ENCODE measurements around the gene TMCO6. TPM values are rescaled to one million over a fixed set of nuclear protein-coding genes. Genes with fewer than 3 reads are reported as not detected.
"Not testable (repeated sequence)": the region's sequence is repeated elsewhere in the genome, so short reads cannot be mapped to it uniquely, and the experiment has no call there.

TMCO6 gene
- polyA plus RNA-seq, 1 experiment, result 7.5 TPM

- POLR2A ChIA-PET, result no interaction called here
- CTCF ChIA-PET, result interaction anchor here (0.7 to 1.3 kb wide), 5 partner anchors 67 to 280 kb away, joined by 3 to 7 read pairs (median 3); no protein-coding TSS in a partner anchor
Observed at GRCh38 chr5:140641716-140642115, 2.5 kb downstream of the TMCO6 start.

GRCh38 chr5:140642718-140643117, 3.5 kb downstream of the TMCO6 start:
- Histone ChIP-seq H3K36me3 (ENCODE audit: control insufficient read depth, insufficient read depth, low read length) (peaks cover 14% of the 10 kb centered on the region), H3K27me3 (ENCODE audit: control insufficient read depth, insufficient read depth, low read length) (no peaks in the 10 kb centered on the region), H3K4me3 (ENCODE audit: low read depth, low read length) (no peak overlapping the region)
- ChIA-PET CTCF (interaction anchor here (1.2 to 1.3 kb wide), 2 partner anchors 93 to 270 kb away, joined by 3 to 7 read pairs; no protein-coding TSS in a partner anchor), POLR2A (no interaction called here)
- no peak for DNase-seq (ENCODE audit: low read depth)
- TF ChIP-seq CTCF (IDR thresholded peaks at IDR 0.05; ENCODE audit: insufficient read depth, low read depth, low read length), result no peak

More at GRCh38 chr5:140641716-140642115, 2.5 kb downstream of the TMCO6 start:
- DNase-seq (ENCODE audit: low read depth), result no peak
- no peak for TF ChIP-seq CTCF (IDR thresholded peaks at IDR 0.05; ENCODE audit: insufficient read depth, low read depth, low read length)
- no peaks in the 10 kb centered on the region for H3K27me3 ChIP-seq (ENCODE audit: control insufficient read depth, insufficient read depth, low read length)
- H3K4me3 ChIP-seq (ENCODE audit: low read depth, low read length), result no peak overlapping the region
- H3K36me3 ChIP-seq (ENCODE audit: control insufficient read depth, insufficient read depth, low read length), result peaks cover 14% of the 10 kb centered on the region

GRCh38 chr5:140647042-140647419, 7.8 kb downstream of the TMCO6 start:
- no peak for DNase-seq (ENCODE audit: low read depth)

GRCh38 chr5:140658870-140659269, 19.6 kb downstream of the TMCO6 start:
- H3K4me3 ChIP-seq (ENCODE audit: low read depth, low read length), result no peak overlapping the region
- H3K36me3 ChIP-seq (ENCODE audit: control insufficient read depth, insufficient read depth, low read length), result peaks cover 35% of the 10 kb centered on the region
- ChIA-PET POLR2A (no interaction called here), CTCF (no interaction called here)
- no peaks in the 10 kb centered on the region for H3K27me3 ChIP-seq (ENCODE audit: control insufficient read depth, insufficient read depth, low read length)
- TF ChIP-seq CTCF (IDR thresholded peaks at IDR 0.05; ENCODE audit: insufficient read depth, low read depth, low read length), result no peak
- no peak for DNase-seq (ENCODE audit: low read depth)

More at GRCh38 chr5:140647042-140647419, 7.8 kb downstream of the TMCO6 start:
- CTCF ChIA-PET, result interaction anchor here (0.7 to 2.7 kb wide), 6 partner anchors 12 to 287 kb away, joined by 3 to 8 read pairs (median 4); partner anchors contain the start of genes APBB3, EIF4EBP3 and WDR55
- Histone ChIP-seq H3K27me3 (ENCODE audit: control insufficient read depth, insufficient read depth, low read length) (no peaks in the 10 kb centered on the region), H3K36me3 (ENCODE audit: control insufficient read depth, insufficient read depth, low read length) (peaks cover 15% of the 10 kb centered on the region), H3K4me3 (ENCODE audit: low read depth, low read length) (peak overlapping the region; percentile 77)
- POLR2A ChIA-PET, result interaction anchor here (0.6 to 0.9 kb wide), 3 partner anchors 16 to 100 kb away, joined by 3 to 6 read pairs (median 4); partner anchors contain the start of gene EIF4EBP3
- no peak for TF ChIP-seq CTCF (IDR thresholded peaks at IDR 0.05; ENCODE audit: insufficient read depth, low read depth, low read length)

- H3K4me3 ChIP-seq (ENCODE audit: low read depth, low read length); DNase-seq (ENCODE audit: low read depth); CTCF ChIA-PET; POLR2A ChIA-PET; H3K27me3 ChIP-seq (ENCODE audit: control insufficient read depth, insufficient read depth, low read length): not testable (repeated sequence)
- peaks cover 33% of the 10 kb centered on the region for H3K36me3 ChIP-seq (ENCODE audit: control insufficient read depth, insufficient read depth, low read length)
Observed at GRCh38 chr5:140660371-140660770, 21.1 kb downstream of the TMCO6 start.

GRCh38 chr5:140664030-140664358, 24.7 kb downstream of the TMCO6 start:
- POLR2A ChIA-PET, result interaction anchor here (0.6 to 0.8 kb wide), 2 partner anchors 16 to 261 kb away, joined by 4 to 6 read pairs; partner anchors contain the start of genes IK and NDUFA2

More at GRCh38 chr5:140664030-140664358, 24.7 kb downstream of the TMCO6 start:
- no peak for DNase-seq (ENCODE audit: low read depth)
- H3K27me3 ChIP-seq (ENCODE audit: control insufficient read depth, insufficient read depth, low read length), result no peaks in the 10 kb centered on the region
- H3K36me3 ChIP-seq (ENCODE audit: control insufficient read depth, insufficient read depth, low read length), result peaks cover 30% of the 10 kb centered on the region
- CTCF ChIA-PET, result interaction anchor here (0.9 to 2.2 kb wide), 3 partner anchors 11 to 29 kb away, joined by 3 to 7 read pairs (median 4); partner anchors contain the start of genes IK and NDUFA2
- TF ChIP-seq CTCF (IDR thresholded peaks at IDR 0.05; ENCODE audit: insufficient read depth, low read depth, low read length), result no peak
- peak overlapping the region; percentile 80 for H3K4me3 ChIP-seq (ENCODE audit: low read depth, low read length)

Measured in BJ (cell line).